Coronary artery (tissue), 2 donors: ENCODE data around the gene NEMF.
A peak's percentile ranks its signal among the peaks of the same experiment; 100 is the strongest.
"Not testable (repeated sequence)": the region's sequence is repeated elsewhere in the genome, so short reads cannot be mapped to it uniquely, and the experiment has no call there.

ENCODE experiments used
- DNase-seq: peaks from one replicate; pipeline ENCODE4 v3.0.0-alpha.2; 2017; ENCODE audit warnings: low spot score
- H3K27ac ChIP-seq, 2 donors: fragments of 200-600 bp; sonication (generic); one replicate each; pipeline ENCODE4 v1.5.1; 2016 to 2019
- H3K4me3 ChIP-seq: fragments of 200-600 bp; sonication (generic); 2 replicates; pipeline ENCODE4 v1.5.1; 2016; ENCODE audit warnings: mild to moderate bottlenecking, moderate library complexity
- CTCF ChIP-seq: fragments of 200-600 bp; sonication (generic); IDR thresholded peaks from one replicate; pipeline ENCODE4 v1.5.1; 2019; ENCODE audit warnings: antibody characterized with exemption

NEMF gene

GRCh38 chr14:49852301-49853157 is at the start of gene NEMF:
TSS of gene NEMF (minus strand) at chr14:49852788. CDS start at chr14:49852753, 35 bp downstream.
- Histone ChIP-seq H3K4me3 (peak within 1 kb of the TSS; percentile 88), H3K27ac (peak within 1 kb of the TSS; percentile 82 to 94)
- peak; percentile 87 for DNase-seq
- TF ChIP-seq CTCF: peak; percentile 41

GRCh38 chr14:49900973-49901372 is 48.4 kb upstream of the NEMF start:
- Histone ChIP-seq H3K4me3 (no peak overlapping the region), H3K27ac (no peak overlapping the region)
- TF ChIP-seq CTCF: no peak
- DNase-seq: no peak

GRCh38 chr14:49898485-49898884 is 45.9 kb upstream of the NEMF start:
- DNase-seq: no peak
- Histone ChIP-seq H3K4me3 (no peak overlapping the region), H3K27ac (no peak overlapping the region)
- no peak for TF ChIP-seq CTCF

GRCh38 chr14:49897965-49898364 is 45.4 kb upstream of the NEMF start:
- H3K27ac ChIP-seq: no peak overlapping the region
- no peak for TF ChIP-seq CTCF
- DNase-seq: no peak
- no peak overlapping the region for H3K4me3 ChIP-seq

- no peak for TF ChIP-seq CTCF
- DNase-seq: no peak
- no peak overlapping the region for H3K27ac ChIP-seq
- peak overlapping the region; percentile 100 for H3K4me3 ChIP-seq
Measured at GRCh38 chr14:49897414-49897813, 44.8 kb upstream of the NEMF start.

- H3K4me3 ChIP-seq: peak overlapping the region; percentile 100
Measured at GRCh38 chr14:49896966-49897365, 44.4 kb upstream of the NEMF start.

GRCh38 chr14:49896272-49896671 is 43.7 kb upstream of the NEMF start:
- not testable (repeated sequence) for H3K27ac ChIP-seq, DNase-seq
- H3K4me3 ChIP-seq: peak overlapping the region; percentile 100

More at GRCh38 chr14:49896966-49897365, 44.4 kb upstream of the NEMF start:
- no peak overlapping the region for H3K27ac ChIP-seq
- TF ChIP-seq CTCF: no peak
- DNase-seq: no peak
